ENCODE results near the gene CMIP.

Gene CMIP

GRCh38 chr16:81714583-81714982, 270.0 kb downstream of the CMIP start:
- POLR2A ChIA-PET: no interaction called here
- no peak for TF ChIP-seq ZNF384 (IDR thresholded peaks at IDR 0.05)
- no peak for TF ChIP-seq ELF4 (IDR thresholded peaks at IDR 0.05)
- TF ChIP-seq L3MBTL2 (conservative IDR thresholded peaks at IDR 0.05): no peak
- TF ChIP-seq BHLHE40 (IDR thresholded peaks at IDR 0.05; ENCODE audit: borderline replicate concordance): no peak
- no peak for TF ChIP-seq PKNOX1 (IDR thresholded peaks at IDR 0.05)
- no peak for TF ChIP-seq ARNT (IDR thresholded peaks at IDR 0.05)
- TF ChIP-seq SP1 (IDR thresholded peaks at IDR 0.05): no peak
- TF ChIP-seq FOXK2 (IDR thresholded peaks at IDR 0.05): no peak
- no peak for TF ChIP-seq FOXA1 (IDR thresholded peaks at IDR 0.05)
- TF ChIP-seq CTBP1 (IDR thresholded peaks at IDR 0.05; ENCODE audit: borderline replicate concordance): no peak
- no peak for TF ChIP-seq NFRKB (IDR thresholded peaks at IDR 0.05)
- no peak for TF ChIP-seq TARDBP (IDR thresholded peaks at IDR 0.05)
- TF ChIP-seq SUZ12 (IDR thresholded peaks at IDR 0.05): no peak
- TF ChIP-seq HDGF (IDR thresholded peaks at IDR 0.05; ENCODE audit: borderline replicate concordance): no peak
- no peak for TF ChIP-seq LEF1 (IDR thresholded peaks at IDR 0.05; ENCODE audit: borderline replicate concordance)
- CTCF ChIA-PET: no interaction called here
- no peak for DNase-seq (ENCODE audit: extremely low spot score)

GRCh38 chr16:81715358-81716196, 271.0 kb downstream of the CMIP start:
- DNase-seq (ENCODE audit: extremely low spot score): no peak
- TF ChIP-seq CTBP1 (IDR thresholded peaks at IDR 0.05; ENCODE audit: borderline replicate concordance) (no peak), HDGF (IDR thresholded peaks at IDR 0.05; ENCODE audit: borderline replicate concordance) (no peak)
- ChIA-PET CTCF (no interaction called here), POLR2A (no interaction called here)

- TF ChIP-seq SP1 (IDR thresholded peaks at IDR 0.05) (no peak), LEF1 (IDR thresholded peaks at IDR 0.05; ENCODE audit: borderline replicate concordance) (no peak), L3MBTL2 (conservative IDR thresholded peaks at IDR 0.05) (no peak), CTBP1 (IDR thresholded peaks at IDR 0.05; ENCODE audit: borderline replicate concordance) (no peak), FOXK2 (IDR thresholded peaks at IDR 0.05) (no peak), SUZ12 (IDR thresholded peaks at IDR 0.05) (no peak), BHLHE40 (IDR thresholded peaks at IDR 0.05; ENCODE audit: borderline replicate concordance) (no peak), ARNT (IDR thresholded peaks at IDR 0.05) (no peak)
- ChIA-PET POLR2A (no interaction called here), CTCF (interaction anchor here (0.6 to 0.7 kb wide), 2 partner anchors 16 to 626 kb away, joined by 4 to 6 read pairs; no protein-coding TSS in a partner anchor)
- DNase-seq (ENCODE audit: extremely low spot score): no peak
These were observed 272.0 kb downstream of the CMIP start for GRCh38 chr16:81716478-81717225.

- ChIA-PET POLR2A (no interaction called here), CTCF (interaction anchor here (0.7 kb wide), 1 partner anchor 15 kb away, joined by 6 read pairs; no protein-coding TSS in a partner anchor)
- DNase-seq (ENCODE audit: extremely low spot score): no peak
- TF ChIP-seq ZNF384 (IDR thresholded peaks at IDR 0.05) (no peak), FOXM1 (IDR thresholded peaks at IDR 0.05; ENCODE audit: borderline replicate concordance) (no peak), NFRKB (IDR thresholded peaks at IDR 0.05) (no peak), FOXA1 (IDR thresholded peaks at IDR 0.05) (no peak), PKNOX1 (IDR thresholded peaks at IDR 0.05) (no peak), FOXK2 (IDR thresholded peaks at IDR 0.05) (no peak), SUZ12 (IDR thresholded peaks at IDR 0.05) (no peak), ELF4 (IDR thresholded peaks at IDR 0.05) (no peak), TARDBP (IDR thresholded peaks at IDR 0.05) (no peak), SP1 (IDR thresholded peaks at IDR 0.05) (no peak), BHLHE40 (IDR thresholded peaks at IDR 0.05; ENCODE audit: borderline replicate concordance) (no peak), ARNT (IDR thresholded peaks at IDR 0.05) (no peak), CTBP1 (IDR thresholded peaks at IDR 0.05; ENCODE audit: borderline replicate concordance) (no peak), L3MBTL2 (conservative IDR thresholded peaks at IDR 0.05) (no peak), HDGF (IDR thresholded peaks at IDR 0.05; ENCODE audit: borderline replicate concordance) (no peak), LEF1 (IDR thresholded peaks at IDR 0.05; ENCODE audit: borderline replicate concordance) (no peak)
These were observed 273.1 kb downstream of the CMIP start for GRCh38 chr16:81717662-81718189.

- CTCF ChIA-PET: no interaction called here
- TF ChIP-seq TARDBP (IDR thresholded peaks at IDR 0.05): no peak
- TF ChIP-seq SUZ12 (IDR thresholded peaks at IDR 0.05): no peak
- TF ChIP-seq HDGF (IDR thresholded peaks at IDR 0.05; ENCODE audit: borderline replicate concordance): no peak
- TF ChIP-seq ELF4 (IDR thresholded peaks at IDR 0.05): no peak
- TF ChIP-seq L3MBTL2 (conservative IDR thresholded peaks at IDR 0.05): no peak
- no peak for TF ChIP-seq CTBP1 (IDR thresholded peaks at IDR 0.05; ENCODE audit: borderline replicate concordance)
- no peak for TF ChIP-seq NFRKB (IDR thresholded peaks at IDR 0.05)
- no peak for TF ChIP-seq LEF1 (IDR thresholded peaks at IDR 0.05; ENCODE audit: borderline replicate concordance)
- no peak for TF ChIP-seq SP1 (IDR thresholded peaks at IDR 0.05)
- no peak for TF ChIP-seq FOXM1 (IDR thresholded peaks at IDR 0.05; ENCODE audit: borderline replicate concordance)
- TF ChIP-seq ZNF384 (IDR thresholded peaks at IDR 0.05): no peak
- no peak for TF ChIP-seq PKNOX1 (IDR thresholded peaks at IDR 0.05)
- POLR2A ChIA-PET: no interaction called here
These were observed 274.0 kb downstream of the CMIP start for GRCh38 chr16:81718637-81719036.

More at GRCh38 chr16:81718637-81719036, 274.0 kb downstream of the CMIP start:
- DNase-seq (ENCODE audit: extremely low spot score): no peak
